Ovary (tissue), 3 donors: Measurements from ENCODE around the gene CITED4.

Source experiments
- CTCF ChIP-seq, 3 donors: fragments of 450-650 bp in 2 of 3; fragments of 200-600 bp in 1 of 3; IDR thresholded peaks; one replicate each; pipeline versions ENCODE4 v1.5.1 to v1.8.0; 2016 to 2022; ENCODE audit warnings: antibody characterized with exemption in 3 of 3, mild to moderate bottlenecking in 1 of 3
- EP300 ChIP-seq: sonication (generic); formaldehyde crosslinking; IDR thresholded peaks from one replicate; pipeline ENCODE4 v1.6.1; 2017; ENCODE audit warnings: antibody characterized with exemption
- POLR2A ChIP-seq: fragments of 450-650 bp; IDR thresholded peaks from one replicate; pipeline ENCODE4 v1.6.1; 2017; ENCODE audit warnings: antibody characterized with exemption, mild to moderate bottlenecking, moderate library complexity
- donor health status: DM: no; HTN: no; CAD: no.

- TF ChIP-seq CTCF (IDR thresholded peaks at IDR 0.05) (no peak), POLR2A (no peak), EP300 (no peak)
These were observed 43.8 kb downstream of the CITED4 start for GRCh38 chr1:40818264-40818961.
